Heart left ventricle (tissue), 13 donors: Measurements from ENCODE around the gene DNAJC25.
"Not testable (repeated sequence)": the region's sequence is repeated elsewhere in the genome, so short reads cannot be mapped to it uniquely, and the experiment has no call there.

ENCODE experiments used
- CTCF ChIP-seq, 12 donors: fragments of 200-600 bp; sonication (generic) in 4 of 12; IDR thresholded peaks; one replicate each; pipeline versions ENCODE4 v1.5.0 to v1.8.0; 2018 to 2022; ENCODE audit warnings: antibody characterized with exemption in 12 of 12, mild to moderate bottlenecking in 5 of 12
- POLR2A ChIP-seq, 2 donors: fragments of 450-650 bp; IDR thresholded peaks; one replicate each; pipeline ENCODE4 v1.6.1; 2017; ENCODE audit warnings: antibody characterized with exemption in 2 of 2, mild to moderate bottlenecking in 2 of 2, moderate library complexity in 2 of 2
- donor health status: ischemic (EF 13 %, LVEDD 7.1; RV severe dilation, severe dysfunction).
- donor health status: DM: no; HTN: yes; CAD: no.
- donor health status: DM: no; HTN: no; CAD: no.
- donor health status: ischemic (EF 25% LVEDD 6.9; RV normal size, moderate dysfunction).
- donor health status: ischemic (EF 25% LVEDD 5.7; RV mildly dilated, moderate dysfunction).
- donor health status: ischemic (EF 35%, LVEDD 5.7; RV mildly dilated, moderate dysfunction).
- donor health status: nonischemic (EF 11% LVEDD 7.7; RV severe dilation, severe dysfunction).
- donor health status: DM: yes; HTN: yes; CAD: no.
- donor health status: PGD.
- donor health status: ischemic (EF 29% LVEDD 5.4; RV normal size, mild dysfunction).
- donor health status: nonischemic (EF 23%, LVEDD 6.1; RV moderate dilation, normal function).

GRCh38 chr9:111617349-111617748, 13.8 kb upstream of the DNAJC25 start:
- TF ChIP-seq CTCF, POLR2A (IDR thresholded peaks at IDR 0.05): not testable (repeated sequence)
